GM23338 (cell line): ENCODE measurements around the gene ARL15.

ENCODE experiments used
- CREB1 ChIP-seq: fragments of 250-450 bp; sonication (Bioruptor Pico); IDR thresholded peaks from 2 replicates; pipeline ENCODE4 v1.5.0; 2020; ENCODE audit warnings: low read depth, mild to moderate bottlenecking, moderate library complexity
- CTCF ChIP-seq, 2 experiments: fragments of 200-600 bp in 1 of 2; sonication (generic) in 1 of 2; conservative IDR thresholded peaks; 2 replicates each; pipeline versions ENCODE4 v1.5.1 to v1.6.1; 2016 to 2017; ENCODE audit warnings: antibody characterized with exemption in 2 of 2, low read depth in 2 of 2, mild to moderate bottlenecking in 2 of 2, moderate library complexity in 1 of 2
- ETS1 ChIP-seq: IDR thresholded peaks from 2 replicates; pipeline ENCODE4 v1.6.1; 2016; ENCODE audit warnings: antibody characterized with exemption
- EZH2 ChIP-seq: fragments of 200-600 bp; sonication (generic); IDR thresholded peaks from one replicate; pipeline ENCODE4 v1.8.0; 2017; ENCODE audit warnings: antibody characterized with exemption, mild to moderate bottlenecking, low read depth; ENCODE audit not compliant: unreplicated experiment
- POLR2AphosphoS5 ChIP-seq: IDR thresholded peaks from 2 replicates; pipeline ENCODE4 v1.6.1; 2016; ENCODE audit warnings: antibody characterized with exemption, low read depth
- REST ChIP-seq: IDR thresholded peaks from one replicate; pipeline ENCODE4 v1.6.1; 2018; ENCODE audit warnings: antibody characterized with exemption; ENCODE audit not compliant: unreplicated experiment

GRCh38 chr5:54194318-54194717, 116.1 kb downstream of the ARL15 start:
- TF ChIP-seq CREB1 (CRISPR knock-in tag) = no peak
- TF ChIP-seq CTCF (conservative IDR thresholded peaks at IDR 0.05; ENCODE audit: low read depth in 2 of 2) = no peak
- TF ChIP-seq ETS1 = no peak
- TF ChIP-seq REST = no peak
- TF ChIP-seq POLR2AphosphoS5 = no peak
- no peak for TF ChIP-seq EZH2
